NCI-H510A (cell line): ENCODE results near the gene CMTM5.

Experiments
- DNase-seq: peaks from one replicate; lab custom pipeline; 2025; lab: John Stamatoyannopoulos, UW

The CMTM5 gene

GRCh38 chr14:23376482-23377197 lies at the start of gene CMTM5:
Gene CMTM5 (plus strand): TSS chr14:23377046. CDS start chr14:23377252, 206 bp downstream.
- no peak for DNase-seq

GRCh38 chr14:23327947-23328744 lies 48.7 kb upstream of the CMTM5 start:
- DNase-seq = no peak

GRCh38 chr14:23335623-23336022 lies 41.2 kb upstream of the CMTM5 start:
- DNase-seq = no peak

GRCh38 chr14:23339506-23340268 lies 37.2 kb upstream of the CMTM5 start:
- no peak for DNase-seq

GRCh38 chr14:23344481-23344880 lies 32.4 kb upstream of the CMTM5 start:
- no peak for DNase-seq

- no peak for DNase-seq
These were observed 30.7 kb upstream of the CMTM5 start for GRCh38 chr14:23345987-23346692.

- DNase-seq = no peak
These were observed 30.0 kb upstream of the CMTM5 start for GRCh38 chr14:23346693-23347405.

- DNase-seq = no peak
These were observed 29.2 kb upstream of the CMTM5 start for GRCh38 chr14:23347406-23348296.

- DNase-seq = no peak
These were observed 28.6 kb upstream of the CMTM5 start for GRCh38 chr14:23348297-23348655.

GRCh38 chr14:23349156-23349845 lies 27.5 kb upstream of the CMTM5 start:
- no peak for DNase-seq

GRCh38 chr14:23351681-23352505 lies 25.0 kb upstream of the CMTM5 start:
- DNase-seq = no peak

- peak; percentile 3 for DNase-seq
These were observed 24.1 kb upstream of the CMTM5 start, which contains the start of gene SLC22A17 for GRCh38 chr14:23352506-23353432. Gene SLC22A17 (minus strand): TSS chr14:23352887.

- DNase-seq = no peak
These were observed 23.4 kb upstream of the CMTM5 start for GRCh38 chr14:23353433-23353780.

GRCh38 chr14:23354990-23355389 lies 21.9 kb upstream of the CMTM5 start:
- DNase-seq = no peak

- DNase-seq = no peak
These were observed 20.9 kb upstream of the CMTM5 start for GRCh38 chr14:23355871-23356435.

GRCh38 chr14:23356662-23357061 lies 20.2 kb upstream of the CMTM5 start:
- DNase-seq = no peak

- no peak for DNase-seq
These were observed 19.6 kb upstream of the CMTM5 start for GRCh38 chr14:23357261-23357660.
